Measurements from ENCODE around the gene OR5AS1. TPM values are rescaled to one million over a fixed set of nuclear protein-coding genes. Genes with fewer than 3 reads are reported as not detected.

Gene OR5AS1
- total RNA-seq = not detected in 2 replicates

GRCh38 chr11:56027354-56027753 lies at the start of gene OR5AS1:
TSS of gene OR5AS1 (plus strand) at chr11:56027654. CDS start at chr11:56030419, 2,765 bp downstream.

DNA sequence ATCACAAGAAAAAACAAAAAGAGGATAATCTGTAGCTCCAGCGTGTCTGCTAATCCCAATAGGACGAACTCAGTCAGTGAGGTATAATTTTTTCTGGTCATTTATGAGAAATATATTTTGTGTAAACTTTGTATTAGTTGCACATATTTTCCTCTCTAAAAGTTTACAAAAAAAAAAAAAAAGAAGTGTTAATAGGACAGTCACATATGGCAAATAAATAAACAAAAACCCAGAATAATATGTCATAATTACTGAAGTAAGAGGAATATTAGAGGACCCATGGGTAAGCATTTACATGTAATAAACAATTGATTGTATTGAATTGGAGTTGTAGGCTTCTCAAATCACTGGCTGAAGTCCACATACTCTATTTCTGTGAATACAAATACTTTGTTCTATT lies 32.9 kb upstream of the OR5AS1 start, which contains the start of gene OR5F1:
Gene OR5F1, minus strand, starts transcription at position 101 of the 400 bp plus-strand sequence. Its CDS starts 0 bp downstream, at position 101.

Other genes with a start within 250 kb of the OR5AS1 start
- not detected in 2 replicates for gene OR5D14, start 232.1 kb upstream of the OR5AS1 start, total RNA-seq
- not detected in 2 replicates for gene OR5L1, start 216.3 kb upstream of the OR5AS1 start, total RNA-seq
- not detected in 2 replicates for gene OR5D18, start 208.0 kb upstream of the OR5AS1 start, total RNA-seq
- not detected in 2 replicates for gene OR5L2, start 200.4 kb upstream of the OR5AS1 start, total RNA-seq
- not detected in 2 replicates for gene OR5D16, start 188.9 kb upstream of the OR5AS1 start, total RNA-seq
- not detected in 2 replicates for gene TRIM51, start 144.4 kb upstream of the OR5AS1 start, total RNA-seq
- gene OR5W2, start 113.1 kb upstream of the OR5AS1 start, total RNA-seq = not detected in 2 replicates
- not detected in 2 replicates for gene OR5I1, start 91.3 kb upstream of the OR5AS1 start, total RNA-seq
- not detected in 2 replicates for gene OR10AG1, start 57.7 kb upstream of the OR5AS1 start, total RNA-seq
- gene OR5F1, start 33.0 kb upstream of the OR5AS1 start, total RNA-seq = not detected in 2 replicates
- gene OR8I2, start 65.7 kb downstream of the OR5AS1 start, total RNA-seq = not detected in 2 replicates
- gene OR8H2, start 76.0 kb downstream of the OR5AS1 start, total RNA-seq = not detected in 2 replicates
- not detected in 2 replicates for gene OR8H3, start 94.7 kb downstream of the OR5AS1 start, total RNA-seq
- gene OR8J3, start 112.5 kb downstream of the OR5AS1 start, total RNA-seq = not detected in 2 replicates
- gene OR8K5, start 132.7 kb downstream of the OR5AS1 start, total RNA-seq = not detected in 2 replicates
- not detected in 2 replicates for gene OR5J2, start 149.0 kb downstream of the OR5AS1 start, total RNA-seq
- gene OR5T2, start 206.6 kb downstream of the OR5AS1 start, total RNA-seq = not detected in 2 replicates
- gene OR5T3, start 224.6 kb downstream of the OR5AS1 start, total RNA-seq = not detected in 2 replicates
- gene OR5T1, start 246.5 kb downstream of the OR5AS1 start, total RNA-seq = not detected in 2 replicates

All from smooth muscle cell of the umbilical artery (primary cell).